HepG2 (cell line): Measurements from ENCODE around the gene SFT2D2.

Experiments used
- BRD4 ChIP-seq: sonication (generic); formaldehyde crosslinking; IDR thresholded peaks from 2 replicates; pipeline ENCODE4 v1.4.0; 2020; ENCODE audit warnings: missing genetic modification reagents
- FOXK2 ChIP-seq: fragments of 450-650 bp; IDR thresholded peaks from 2 replicates; pipeline ENCODE4 v1.6.1; 2016
- HMGA1 ChIP-seq: sonication (generic); formaldehyde crosslinking; conservative IDR thresholded peaks from 2 replicates; pipeline ENCODE4 v1.4.0; 2020; ENCODE audit warnings: missing genetic modification reagents
- NFKBIZ ChIP-seq: IDR thresholded peaks from 2 replicates; pipeline ENCODE4 v1.6.1; 2018; ENCODE audit warnings: missing genetic modification reagents, missing compliant biosample characterization
- PATZ1 ChIP-seq: sonication (generic); formaldehyde crosslinking; IDR thresholded peaks from 2 replicates; pipeline ENCODE4 v1.4.0; 2020; ENCODE audit warnings: missing genetic modification reagents
- PHF20 ChIP-seq: sonication (generic); formaldehyde crosslinking; IDR thresholded peaks from 2 replicates; pipeline ENCODE4 v1.5.0; 2020; ENCODE audit warnings: mild to moderate bottlenecking, missing genetic modification reagents
- POLR2AphosphoS2 ChIP-seq: IDR thresholded peaks from 2 replicates; pipeline ENCODE4 v1.6.1; 2011; ENCODE audit warnings: low read depth, low read length, improper control_type of control experiment
- TP53 ChIP-seq: sonication (generic); formaldehyde crosslinking; conservative IDR thresholded peaks from 2 replicates; pipeline ENCODE4 v1.4.0; 2020; ENCODE audit warnings: missing genetic modification reagents
- ZBTB8A ChIP-seq: sonication (generic); formaldehyde crosslinking; IDR thresholded peaks from 2 replicates; pipeline ENCODE4 v1.4.0; 2020; ENCODE audit warnings: mild to moderate bottlenecking, low read depth, missing genetic modification reagents, borderline replicate concordance
- ZNF362 ChIP-seq: sonication (generic); formaldehyde crosslinking; IDR thresholded peaks from 2 replicates; pipeline ENCODE4 v1.4.0; 2020; ENCODE audit warnings: missing genetic modification reagents, mild to moderate bottlenecking, borderline replicate concordance
- TF ChIP-seq, protein P1 (sequence below): fragments of 450-650 bp; IDR thresholded peaks from 2 replicates; pipeline ENCODE4 v1.6.1; 2017; ENCODE audit warnings: mild to moderate bottlenecking
- TF ChIP-seq, protein P2 (sequence below): sonication (generic); formaldehyde crosslinking; IDR thresholded peaks from 2 replicates; pipeline ENCODE4 v1.8.0; 2022; ENCODE audit warnings: mild to moderate bottlenecking, missing genetic modification reagents

GRCh38 chr1:168223681-168224540, 1.9 kb upstream of the SFT2D2 start:
- TF ChIP-seq PATZ1, result no peak
- no peak for TF ChIP-seq HMGA1 (CRISPR knock-in tag)
- no peak for TF ChIP-seq POLR2AphosphoS2
- TF ChIP-seq ZNF362 (CRISPR knock-in tag), result no peak
- no peak for TF ChIP-seq PHF20 (CRISPR knock-in tag)
- no peak for TF ChIP-seq NFKBIZ
- TF ChIP-seq, protein P1, sequence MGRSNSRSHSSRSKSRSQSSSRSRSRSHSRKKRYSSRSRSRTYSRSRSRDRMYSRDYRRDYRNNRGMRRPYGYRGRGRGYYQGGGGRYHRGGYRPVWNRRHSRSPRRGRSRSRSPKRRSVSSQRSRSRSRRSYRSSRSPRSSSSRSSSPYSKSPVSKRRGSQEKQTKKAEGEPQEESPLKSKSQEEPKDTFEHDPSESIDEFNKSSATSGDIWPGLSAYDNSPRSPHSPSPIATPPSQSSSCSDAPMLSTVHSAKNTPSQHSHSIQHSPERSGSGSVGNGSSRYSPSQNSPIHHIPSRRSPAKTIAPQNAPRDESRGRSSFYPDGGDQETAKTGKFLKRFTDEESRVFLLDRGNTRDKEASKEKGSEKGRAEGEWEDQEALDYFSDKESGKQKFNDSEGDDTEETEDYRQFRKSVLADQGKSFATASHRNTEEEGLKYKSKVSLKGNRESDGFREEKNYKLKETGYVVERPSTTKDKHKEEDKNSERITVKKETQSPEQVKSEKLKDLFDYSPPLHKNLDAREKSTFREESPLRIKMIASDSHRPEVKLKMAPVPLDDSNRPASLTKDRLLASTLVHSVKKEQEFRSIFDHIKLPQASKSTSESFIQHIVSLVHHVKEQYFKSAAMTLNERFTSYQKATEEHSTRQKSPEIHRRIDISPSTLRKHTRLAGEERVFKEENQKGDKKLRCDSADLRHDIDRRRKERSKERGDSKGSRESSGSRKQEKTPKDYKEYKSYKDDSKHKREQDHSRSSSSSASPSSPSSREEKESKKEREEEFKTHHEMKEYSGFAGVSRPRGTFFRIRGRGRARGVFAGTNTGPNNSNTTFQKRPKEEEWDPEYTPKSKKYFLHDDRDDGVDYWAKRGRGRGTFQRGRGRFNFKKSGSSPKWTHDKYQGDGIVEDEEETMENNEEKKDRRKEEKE, result no peak
- no peak for TF ChIP-seq FOXK2
- TF ChIP-seq BRD4 (CRISPR knock-in tag), result no peak
- TF ChIP-seq TP53, result no peak
- TF ChIP-seq, protein P2, sequence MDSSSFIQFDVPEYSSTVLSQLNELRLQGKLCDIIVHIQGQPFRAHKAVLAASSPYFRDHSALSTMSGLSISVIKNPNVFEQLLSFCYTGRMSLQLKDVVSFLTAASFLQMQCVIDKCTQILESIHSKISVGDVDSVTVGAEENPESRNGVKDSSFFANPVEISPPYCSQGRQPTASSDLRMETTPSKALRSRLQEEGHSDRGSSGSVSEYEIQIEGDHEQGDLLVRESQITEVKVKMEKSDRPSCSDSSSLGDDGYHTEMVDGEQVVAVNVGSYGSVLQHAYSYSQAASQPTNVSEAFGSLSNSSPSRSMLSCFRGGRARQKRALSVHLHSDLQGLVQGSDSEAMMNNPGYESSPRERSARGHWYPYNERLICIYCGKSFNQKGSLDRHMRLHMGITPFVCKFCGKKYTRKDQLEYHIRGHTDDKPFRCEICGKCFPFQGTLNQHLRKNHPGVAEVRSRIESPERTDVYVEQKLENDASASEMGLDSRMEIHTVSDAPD (CRISPR knock-in tag), result no peak
- TF ChIP-seq ZBTB8A, result no peak
